Measurements from ENCODE around the gene VSX2. TPM values are rescaled to one million over a fixed set of nuclear protein-coding genes. Genes with fewer than 3 reads are reported as not detected.

The VSX2 gene
- total and polyA plus RNA-seq, 4 donors = not detected

DNA sequence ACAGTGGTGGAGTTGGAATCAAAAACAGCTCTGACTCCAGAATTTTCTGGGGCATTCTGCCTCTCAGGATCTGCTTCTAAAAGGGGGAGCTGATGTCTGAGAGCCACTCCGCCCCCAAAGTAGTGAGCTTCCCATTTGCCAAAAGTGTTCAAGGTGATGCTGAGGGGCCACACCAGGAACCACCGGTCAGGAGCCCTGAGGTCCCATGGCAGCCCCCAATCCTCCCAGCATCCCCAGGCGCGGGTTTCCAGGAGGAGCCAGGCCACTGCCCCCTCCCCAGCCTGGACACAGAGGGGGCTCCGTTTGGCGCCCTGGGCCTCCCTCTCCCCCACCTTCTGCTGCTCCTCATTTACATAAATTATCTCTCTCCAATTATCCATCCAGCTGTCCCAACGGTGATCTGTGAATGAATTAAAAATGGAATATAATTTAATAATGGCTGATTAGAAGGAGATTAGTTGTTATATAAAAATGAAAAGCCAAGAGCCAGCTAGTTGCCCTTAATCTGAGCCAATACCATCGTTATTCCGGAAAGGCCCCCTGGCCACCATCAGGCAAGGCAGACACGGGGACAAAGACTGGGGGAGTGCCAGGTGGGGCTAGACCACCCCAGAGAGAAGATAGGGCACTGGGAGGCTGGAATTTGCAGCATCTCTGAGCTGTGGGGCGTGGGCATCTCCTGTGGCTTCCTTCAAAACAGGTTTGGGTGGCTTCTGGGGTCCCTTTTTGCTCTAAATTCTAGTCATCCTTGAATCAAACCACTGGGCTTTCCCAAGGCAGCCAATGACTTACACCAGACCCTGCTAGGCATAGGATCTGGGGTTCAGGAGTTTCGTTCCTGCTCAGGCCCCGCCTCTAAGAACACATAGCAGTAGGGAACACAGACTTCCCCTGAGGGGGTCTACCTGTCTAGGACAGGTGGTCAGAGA, 19.7 kb upstream of the VSX2 start:
- no peak for DNase-seq
- intact Hi-C loops (cut with DNase I) = loop anchor here (5.0 kb wide), 2 partner anchors 33 to 38 kb away; no protein-coding TSS in a partner anchor
- Histone ChIP-seq H3K4me3 (ENCODE audit: low read length in 2 of 2) (no peak overlapping the region), H3K27ac (ENCODE audit: low read depth in 1 of 2, low read length in 2 of 2) (no peak overlapping the region), H3K4me1 (ENCODE audit: control insufficient read depth in 1 of 2, insufficient read depth in 2 of 2, low read length in 2 of 2) (no peaks in the 10 kb centered on the region), H3K36me3 (ENCODE audit: control insufficient read depth in 1 of 2, insufficient read depth in 2 of 2, low read length in 1 of 2) (no peaks in the 10 kb centered on the region), H3K27me3 (ENCODE audit: control insufficient read depth in 1 of 2, insufficient read depth in 2 of 2, low read length in 1 of 2) (no peaks in the 10 kb centered on the region), H3K9me3 (ENCODE audit: control insufficient read depth, low read length) (no peaks in the 10 kb centered on the region)
- WGBS, 2 donors = 70 to 72% methylated on average over 13 of the region's 13 CpGs
- ATAC-seq (ENCODE audit: low FRiP score) = no peak

DNA sequence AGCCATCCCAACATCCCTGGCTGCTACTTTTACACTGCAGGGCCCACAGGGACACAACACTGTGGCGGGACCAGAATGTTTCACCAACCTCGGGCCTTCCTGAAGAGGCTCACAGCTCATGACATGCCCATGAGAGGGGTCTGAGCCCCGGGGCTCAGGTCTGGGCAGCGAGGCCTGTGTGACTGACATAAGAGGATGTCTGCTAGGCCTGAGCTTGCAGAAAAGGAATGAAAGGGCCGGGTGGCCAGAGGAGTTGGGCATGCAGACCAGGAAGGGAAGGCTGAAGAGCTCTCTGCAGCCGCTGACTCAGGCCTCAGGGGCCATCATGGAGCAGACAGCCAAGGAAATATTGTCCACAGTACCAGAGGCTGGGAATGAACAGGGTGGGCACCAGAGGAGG, 18.3 kb upstream of the VSX2 start:
- 86 to 89% methylated on average over 6 of the region's 6 CpGs for WGBS, 2 donors
- Histone ChIP-seq H3K36me3 (ENCODE audit: control insufficient read depth in 1 of 2, insufficient read depth in 2 of 2, low read length in 1 of 2) (no peaks in the 10 kb centered on the region), H3K4me3 (ENCODE audit: low read length in 2 of 2) (no peak overlapping the region), H3K9me3 (ENCODE audit: control insufficient read depth, low read length) (no peaks in the 10 kb centered on the region), H3K27me3 (ENCODE audit: control insufficient read depth in 1 of 2, insufficient read depth in 2 of 2, low read length in 1 of 2) (no peaks in the 10 kb centered on the region), H3K4me1 (ENCODE audit: control insufficient read depth in 1 of 2, insufficient read depth in 2 of 2, low read length in 2 of 2) (no peaks in the 10 kb centered on the region), H3K27ac (ENCODE audit: low read depth in 1 of 2, low read length in 2 of 2) (no peak overlapping the region)
- intact Hi-C loops (cut with DNase I) = loop anchor here in 1 of 2 donors (5.0 kb wide), 1 partner anchor 36 kb away; no protein-coding TSS in a partner anchor
- no peak for ATAC-seq (ENCODE audit: low FRiP score)
- no peak for DNase-seq

DNA sequence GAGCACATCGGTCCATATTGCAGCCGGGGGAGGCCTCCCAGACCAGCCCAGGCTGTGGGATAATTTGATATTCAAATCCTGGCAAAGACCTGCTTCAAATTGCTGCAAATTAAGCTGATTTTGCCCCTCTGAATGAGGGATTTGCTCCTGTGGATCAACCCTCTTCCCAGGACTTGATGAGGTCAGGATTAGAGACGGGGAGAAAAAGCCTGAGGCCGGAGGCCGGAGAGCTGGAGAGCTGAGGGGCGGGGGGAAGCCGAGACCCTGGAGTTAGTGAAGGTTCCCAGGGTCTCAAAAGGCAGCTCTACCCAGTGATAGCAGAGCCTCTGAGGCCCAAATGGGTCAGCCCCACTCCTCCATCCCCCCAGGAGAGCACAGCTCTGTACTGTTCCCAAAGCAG, 17.5 kb upstream of the VSX2 start:
- no peak for ATAC-seq (ENCODE audit: low FRiP score)

DNA sequence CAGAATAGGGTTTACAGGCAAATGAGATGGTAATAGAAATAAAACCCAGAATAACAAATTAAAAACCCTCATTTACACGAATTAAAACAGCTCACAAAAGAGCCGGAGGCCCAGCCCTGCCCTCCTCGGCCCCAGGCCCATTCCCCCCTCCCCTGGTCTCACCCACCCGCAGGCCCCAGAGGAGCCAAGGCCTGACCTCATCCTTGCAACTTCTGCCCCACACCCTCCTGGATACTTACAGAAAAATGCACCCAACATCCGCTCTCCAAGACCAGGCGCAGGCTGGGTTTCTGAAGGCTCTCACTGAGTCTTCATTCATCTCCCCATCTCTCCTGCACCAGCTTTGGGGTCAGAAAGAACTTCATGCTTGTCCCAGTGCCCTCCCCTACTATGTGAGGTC, 16.2 kb upstream of the VSX2 start:
- 82 to 84% methylated on average over 6 of the region's 6 CpGs for WGBS, 2 donors
- H3K4me3 ChIP-seq (ENCODE audit: low read length in 2 of 2) = no peak overlapping the region
- no peaks in the 10 kb centered on the region for H3K4me1 ChIP-seq (ENCODE audit: control insufficient read depth in 1 of 2, insufficient read depth in 2 of 2, low read length in 2 of 2)
- H3K36me3 ChIP-seq (ENCODE audit: control insufficient read depth in 1 of 2, insufficient read depth in 2 of 2, low read length in 1 of 2) = no peaks in the 10 kb centered on the region
- no peak overlapping the region for H3K27ac ChIP-seq (ENCODE audit: low read depth in 1 of 2, low read length in 2 of 2)
- DNase-seq = no peak
- ATAC-seq (ENCODE audit: low FRiP score) = no peak
- no peaks in the 10 kb centered on the region for H3K9me3 ChIP-seq (ENCODE audit: control insufficient read depth, low read length)
- intact Hi-C loops (cut with DNase I) = loop anchor here in 1 of 2 donors (5.0 kb wide), 1 partner anchor 34 kb away; no protein-coding TSS in a partner anchor
- H3K27me3 ChIP-seq (ENCODE audit: control insufficient read depth in 1 of 2, insufficient read depth in 2 of 2, low read length in 1 of 2) = no peaks in the 10 kb centered on the region

More for the DNA sequence above, 17.5 kb upstream of the VSX2 start:
- Histone ChIP-seq H3K27ac (ENCODE audit: low read depth in 1 of 2, low read length in 2 of 2) (no peak overlapping the region), H3K36me3 (ENCODE audit: control insufficient read depth in 1 of 2, insufficient read depth in 2 of 2, low read length in 1 of 2) (no peaks in the 10 kb centered on the region), H3K4me1 (ENCODE audit: control insufficient read depth in 1 of 2, insufficient read depth in 2 of 2, low read length in 2 of 2) (no peaks in the 10 kb centered on the region), H3K27me3 (ENCODE audit: control insufficient read depth in 1 of 2, insufficient read depth in 2 of 2, low read length in 1 of 2) (no peaks in the 10 kb centered on the region), H3K9me3 (ENCODE audit: control insufficient read depth, low read length) (no peaks in the 10 kb centered on the region), H3K4me3 (ENCODE audit: low read length in 2 of 2) (no peak overlapping the region)
- intact Hi-C loops (cut with DNase I) = loop anchor here in 1 of 2 donors (5.0 kb wide), 1 partner anchor 36 kb away; no protein-coding TSS in a partner anchor
- WGBS, 2 donors = 93 to 97% methylated on average over 7 of the region's 7 CpGs
- no peak for DNase-seq

DNA sequence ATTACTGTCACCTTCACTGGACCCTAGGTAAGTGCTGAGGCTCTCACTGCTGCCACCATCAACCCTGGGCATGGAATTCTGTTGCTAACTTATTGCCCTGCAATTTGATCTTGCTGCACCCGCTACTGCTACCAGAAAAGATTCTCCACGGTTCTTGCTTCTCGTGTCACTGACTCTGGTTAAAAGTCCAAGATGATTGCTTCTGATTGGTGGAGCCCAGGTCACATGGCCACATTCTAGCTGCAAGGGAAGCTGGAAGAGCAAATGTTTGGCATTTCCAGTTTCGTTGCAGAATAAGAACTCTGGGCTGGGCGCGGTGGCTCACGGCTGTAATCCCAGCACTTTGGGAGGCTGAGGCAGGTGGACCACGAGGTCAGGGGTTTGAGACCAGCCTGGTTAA, 7.5 kb upstream of the VSX2 start:
- Histone ChIP-seq H3K27me3 (ENCODE audit: control insufficient read depth in 1 of 2, insufficient read depth in 2 of 2, low read length in 1 of 2) (no peaks in the 10 kb centered on the region), H3K4me3 (ENCODE audit: low read length in 2 of 2) (no peak overlapping the region), H3K9me3 (ENCODE audit: control insufficient read depth, low read length) (peaks cover 4% of the 10 kb centered on the region), H3K36me3 (ENCODE audit: control insufficient read depth in 1 of 2, insufficient read depth in 2 of 2, low read length in 1 of 2) (no peaks in the 10 kb centered on the region), H3K4me1 (ENCODE audit: control insufficient read depth in 1 of 2, insufficient read depth in 2 of 2, low read length in 2 of 2) (no peaks in the 10 kb centered on the region), H3K27ac (ENCODE audit: low read depth in 1 of 2, low read length in 2 of 2) (no peak overlapping the region)
- DNase-seq = no peak
- intact Hi-C loops (cut with DNase I) = no loop called here
- no peak for ATAC-seq (ENCODE audit: low FRiP score)
- whole genome bisulfite sequencing, 2 donors = 83 to 89% methylated on average over 8 of the region's 8 CpGs

DNA sequence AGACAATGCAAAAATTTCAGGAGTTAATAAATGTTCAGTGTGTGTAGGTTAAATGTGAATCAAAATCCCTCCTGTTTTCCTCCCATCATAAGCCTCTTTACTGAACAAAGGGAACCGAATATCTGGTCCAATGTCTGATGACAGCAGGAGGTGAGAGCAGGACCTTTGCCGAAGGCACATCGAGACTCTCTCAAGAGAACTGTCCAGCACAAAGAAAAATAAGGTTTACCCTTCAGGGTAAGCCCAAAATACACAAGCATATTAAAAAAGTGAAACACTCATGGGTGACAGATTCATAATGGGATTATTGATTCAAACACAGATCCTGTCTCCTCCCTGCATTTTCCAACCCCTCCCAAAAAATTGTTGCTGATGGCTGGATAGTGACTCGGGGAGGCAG, 4.2 kb upstream of the VSX2 start:
- Histone ChIP-seq H3K27me3 (ENCODE audit: control insufficient read depth in 1 of 2, insufficient read depth in 2 of 2, low read length in 1 of 2) (no peaks in the 10 kb centered on the region), H3K9me3 (ENCODE audit: control insufficient read depth, low read length) (peaks cover 4% of the 10 kb centered on the region), H3K4me3 (ENCODE audit: low read length in 2 of 2) (no peak overlapping the region), H3K27ac (ENCODE audit: low read depth in 1 of 2, low read length in 2 of 2) (no peak overlapping the region), H3K36me3 (ENCODE audit: control insufficient read depth in 1 of 2, insufficient read depth in 2 of 2, low read length in 1 of 2) (no peaks in the 10 kb centered on the region), H3K4me1 (ENCODE audit: control insufficient read depth in 1 of 2, insufficient read depth in 2 of 2, low read length in 2 of 2) (no peaks in the 10 kb centered on the region)
- ATAC-seq (ENCODE audit: low FRiP score) (no peak), DNase-seq (no peak)
- intact Hi-C loops (cut with DNase I) = no loop called here
- 52 to 59% methylated on average over 4 of the region's 4 CpGs for WGBS, 2 donors

DNA sequence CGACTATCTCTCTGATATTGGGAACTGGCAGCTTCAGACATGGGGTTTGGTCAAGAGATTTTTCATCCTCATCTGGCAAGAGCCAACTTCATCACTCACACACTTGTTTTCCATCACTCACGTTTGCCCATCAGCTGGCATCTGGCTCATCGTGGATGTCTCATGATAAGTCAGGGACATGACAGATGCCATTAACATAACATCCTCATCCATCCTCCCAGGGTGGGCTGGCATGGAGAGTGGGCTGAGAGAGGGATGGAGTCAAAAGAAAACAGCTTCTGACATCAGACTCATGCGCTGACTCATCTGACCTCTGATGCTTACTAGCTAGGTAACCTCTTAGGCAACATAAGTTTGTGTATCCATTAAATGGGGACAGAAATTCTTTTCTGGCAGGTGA, 1.8 kb upstream of the VSX2 start:
- WGBS, 2 donors = 85 to 89% methylated on average over 4 of the region's 4 CpGs
- no peak for DNase-seq
- Histone ChIP-seq H3K4me1 (ENCODE audit: control insufficient read depth in 1 of 2, insufficient read depth in 2 of 2, low read length in 2 of 2) (no peaks in the 10 kb centered on the region), H3K36me3 (ENCODE audit: control insufficient read depth in 1 of 2, insufficient read depth in 2 of 2, low read length in 1 of 2) (no peaks in the 10 kb centered on the region), H3K27me3 (ENCODE audit: control insufficient read depth in 1 of 2, insufficient read depth in 2 of 2, low read length in 1 of 2) (peaks cover 0 to 1% of the 10 kb centered on the region in 2 donors), H3K27ac (ENCODE audit: low read depth in 1 of 2, low read length in 2 of 2) (no peak overlapping the region), H3K4me3 (ENCODE audit: low read length in 2 of 2) (no peak overlapping the region), H3K9me3 (ENCODE audit: control insufficient read depth, low read length) (no peaks in the 10 kb centered on the region)
- intact Hi-C loops (cut with DNase I) = no loop called here
- no peak for ATAC-seq (ENCODE audit: low FRiP score)

DNA sequence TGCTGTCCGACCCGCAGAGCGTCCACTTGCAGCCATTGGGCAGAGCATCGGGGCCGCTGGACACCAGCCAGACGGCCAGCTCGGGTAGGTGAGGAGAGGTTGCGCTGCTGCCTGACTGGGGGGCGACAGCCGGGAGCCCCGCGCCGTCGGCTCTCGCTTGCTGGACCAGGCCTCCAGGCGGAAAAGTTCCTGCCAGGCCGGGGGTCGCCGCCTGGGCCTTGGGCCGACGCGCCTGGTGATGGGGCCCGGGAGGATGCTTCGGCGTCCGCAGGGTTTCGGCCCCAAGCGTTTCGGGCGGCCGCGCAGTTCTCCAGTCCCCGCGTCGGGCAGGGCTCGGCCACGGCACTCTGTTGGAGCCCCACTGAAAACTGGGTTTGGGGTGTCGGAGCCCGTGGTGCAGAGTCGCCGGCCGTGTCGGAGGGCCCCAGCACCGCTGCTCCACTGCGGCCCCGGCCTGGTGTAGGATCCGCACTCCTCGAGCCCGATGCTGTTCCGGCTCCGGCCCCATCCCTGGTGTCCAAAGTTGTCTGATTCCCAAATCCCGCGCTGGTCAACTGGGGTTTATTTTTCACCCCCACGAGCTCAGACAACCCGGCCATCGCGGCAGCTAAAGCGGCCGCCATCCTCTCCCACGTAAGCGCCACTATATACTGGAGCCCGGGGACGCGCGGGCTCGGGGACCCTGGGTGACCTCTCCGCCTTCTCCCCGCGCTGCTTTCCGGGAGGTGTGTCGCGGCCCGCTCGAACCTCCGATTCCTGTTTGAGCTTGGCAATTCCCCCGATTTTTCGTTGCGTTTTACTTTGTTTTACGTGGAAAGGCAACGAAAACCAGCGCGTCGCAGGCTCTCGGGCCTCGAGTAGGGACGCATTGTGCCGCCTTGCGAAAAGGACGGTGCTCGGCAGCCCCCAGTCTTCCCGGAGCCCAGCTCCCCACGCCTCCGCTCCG, 872 bp downstream of the VSX2 start:
- DNase-seq = no peak
- intact Hi-C loops (cut with DNase I) = no loop called here

More for the DNA sequence above, 872 bp downstream of the VSX2 start:
- H3K9me3 ChIP-seq (ENCODE audit: control insufficient read depth, low read length) = no peaks in the 10 kb centered on the region
- H3K4me3 ChIP-seq (ENCODE audit: low read length in 2 of 2) = peak overlapping the region in 1 of 2 donors; percentile 9
- no peak overlapping the region for H3K27ac ChIP-seq (ENCODE audit: low read depth in 1 of 2, low read length in 2 of 2)
- no peaks in the 10 kb centered on the region for H3K36me3 ChIP-seq (ENCODE audit: control insufficient read depth in 1 of 2, insufficient read depth in 2 of 2, low read length in 1 of 2)
- H3K27me3 ChIP-seq (ENCODE audit: control insufficient read depth in 1 of 2, insufficient read depth in 2 of 2, low read length in 1 of 2) = peaks cover 0 to 1% of the 10 kb centered on the region in 2 donors
- no peaks in the 10 kb centered on the region for H3K4me1 ChIP-seq (ENCODE audit: control insufficient read depth in 1 of 2, insufficient read depth in 2 of 2, low read length in 2 of 2)
- WGBS, 2 donors = 5 to 7% methylated on average over 94 of the region's 94 CpGs
- peak; percentile 6 for ATAC-seq (ENCODE audit: low FRiP score)
